Skin epidermis (tissue), 12 donors: ENCODE results near the gene ELAVL2.
"Not testable (repeated sequence)": the region's sequence is repeated elsewhere in the genome, so short reads cannot be mapped to it uniquely, and the experiment has no call there.

Experiments
- H3K27ac ChIP-seq, 21 experiments: fragments of 200-600 bp; sonication (generic) in 11 of 21; one replicate each; pipeline ENCODE4 v1.5.0; 2020; ENCODE audit warnings: mild to moderate bottlenecking in 3 of 21, inconsistent platforms in 2 of 21, moderate library complexity in 2 of 21
- H3K4me3 ChIP-seq, 7 experiments: fragments of 200-600 bp; sonication (generic) in 2 of 7; one replicate each; pipeline ENCODE4 v1.5.0; 2020; ENCODE audit warnings: inconsistent platforms in 2 of 7, mild to moderate bottlenecking in 2 of 7, moderate library complexity in 1 of 7

ELAVL2 gene

GRCh38 chr9:23733495-23734078 is 92.5 kb downstream of the ELAVL2 start:
- Histone ChIP-seq H3K27ac (no peak overlapping the region), H3K4me3 (no peak overlapping the region)

GRCh38 chr9:23731353-23731752 is 94.7 kb downstream of the ELAVL2 start:
- H3K4me3 ChIP-seq: no peak overlapping the region
- H3K27ac ChIP-seq: no peak overlapping the region

- no peak overlapping the region for H3K4me3 ChIP-seq
Measured at GRCh38 chr9:23730364-23730763, 95.7 kb downstream of the ELAVL2 start.

GRCh38 chr9:23728736-23729135 is 97.3 kb downstream of the ELAVL2 start:
- Histone ChIP-seq H3K27ac (no peak overlapping the region), H3K4me3 (no peak overlapping the region)

More at GRCh38 chr9:23730364-23730763, 95.7 kb downstream of the ELAVL2 start:
- H3K27ac ChIP-seq: no peak overlapping the region

GRCh38 chr9:23725279-23725946 is 100.6 kb downstream of the ELAVL2 start:
- H3K4me3 ChIP-seq: no peak overlapping the region
- no peak overlapping the region for H3K27ac ChIP-seq

GRCh38 chr9:23723672-23724071 is 102.4 kb downstream of the ELAVL2 start:
- H3K27ac ChIP-seq: no peak overlapping the region
- H3K4me3 ChIP-seq: no peak overlapping the region

- not testable (repeated sequence) for H3K4me3 ChIP-seq, H3K27ac ChIP-seq
Measured at GRCh38 chr9:23723048-23723447, 103.0 kb downstream of the ELAVL2 start.

- Histone ChIP-seq H3K27ac (no peak overlapping the region), H3K4me3 (no peak overlapping the region)
Measured at GRCh38 chr9:23721466-23721865, 104.6 kb downstream of the ELAVL2 start.

GRCh38 chr9:23717505-23717904 is 108.5 kb downstream of the ELAVL2 start:
- H3K27ac ChIP-seq: no peak overlapping the region
- H3K4me3 ChIP-seq: no peak overlapping the region

- no peak overlapping the region for H3K27ac ChIP-seq
- no peak overlapping the region for H3K4me3 ChIP-seq
Measured at GRCh38 chr9:23707249-23707648, 118.8 kb downstream of the ELAVL2 start.

- Histone ChIP-seq H3K27ac (no peak overlapping the region), H3K4me3 (no peak overlapping the region)
Measured at GRCh38 chr9:23702311-23702922, 123.6 kb downstream of the ELAVL2 start.

GRCh38 chr9:23701291-23701690 is 124.7 kb downstream of the ELAVL2 start:
- Histone ChIP-seq H3K4me3 (no peak overlapping the region), H3K27ac (no peak overlapping the region)

GRCh38 chr9:23700359-23700758 is 125.7 kb downstream of the ELAVL2 start:
- H3K4me3 ChIP-seq: no peak overlapping the region
- no peak overlapping the region for H3K27ac ChIP-seq

GRCh38 chr9:23698161-23698560 is 127.9 kb downstream of the ELAVL2 start:
- Histone ChIP-seq H3K27ac (no peak overlapping the region), H3K4me3 (no peak overlapping the region)

GRCh38 chr9:23695572-23695971 is 130.5 kb downstream of the ELAVL2 start:
- Histone ChIP-seq H3K27ac (no peak overlapping the region), H3K4me3 (no peak overlapping the region)

- Histone ChIP-seq H3K27ac (no peak overlapping the region), H3K4me3 (no peak overlapping the region)
Measured at GRCh38 chr9:23693374-23693773, 132.7 kb downstream of the ELAVL2 start.

- H3K27ac ChIP-seq: no peak overlapping the region
- no peak overlapping the region for H3K4me3 ChIP-seq
Measured at GRCh38 chr9:23686896-23687295, 139.1 kb downstream of the ELAVL2 start.

- Histone ChIP-seq H3K4me3 (no peak overlapping the region), H3K27ac (no peak overlapping the region)
Measured at GRCh38 chr9:23686257-23686656, 139.8 kb downstream of the ELAVL2 start.

GRCh38 chr9:23683611-23684061 is 142.4 kb downstream of the ELAVL2 start:
- peak overlapping the region in 2 of 21 experiments; percentile 22 to 61 for H3K27ac ChIP-seq
- no peak overlapping the region for H3K4me3 ChIP-seq

GRCh38 chr9:23682891-23683431 is 143.1 kb downstream of the ELAVL2 start:
- H3K27ac ChIP-seq: peak overlapping the region in 3 of 21 experiments; percentile 22 to 61 (median 49)

GRCh38 chr9:23682352-23682751 is 143.7 kb downstream of the ELAVL2 start:
- no peak overlapping the region for H3K4me3 ChIP-seq
- peak overlapping the region in 4 of 21 experiments; percentile 5 to 61 (median 36) for H3K27ac ChIP-seq

More at GRCh38 chr9:23682891-23683431, 143.1 kb downstream of the ELAVL2 start:
- no peak overlapping the region for H3K4me3 ChIP-seq
